BE2C (cell line): ENCODE measurements around the gene GLT8D2.
A peak's percentile ranks its signal among the peaks of the same experiment; 100 is the strongest.

Experiments used
- DNase-seq: peaks from one replicate; pipeline ENCODE4 v3.0.0-alpha.2; 2020
- H3K27me3 ChIP-seq: fragments of 250-450 bp; sonication (Bioruptor Pico); 2 replicates; pipeline ENCODE4 v1.5.1; 2020; ENCODE audit warnings: mild to moderate bottlenecking
- H3K36me3 ChIP-seq: fragments of 250-450 bp; sonication (Bioruptor Pico); 2 replicates; pipeline ENCODE4 v1.5.1; 2020; ENCODE audit warnings: mild to moderate bottlenecking
- H3K4me1 ChIP-seq: fragments of 250-450 bp; sonication (Bioruptor Pico); 2 replicates; pipeline ENCODE4 v1.5.1; 2020
- H3K4me3 ChIP-seq: 2 replicates; pipeline ENCODE4 v1.5.1; 2011; ENCODE audit warnings: low read depth, low read length
- H3K9me3 ChIP-seq: fragments of 250-450 bp; sonication (Bioruptor Pico); 2 replicates; pipeline ENCODE4 v1.5.1; 2020
- CTCF ChIP-seq: IDR thresholded peaks from 2 replicates; pipeline ENCODE4 v1.5.1; 2012; ENCODE audit warnings: mild to moderate bottlenecking, low read depth, low read length

Gene GLT8D2

GRCh38 chr12:104056419-104056972 lies 6.5 kb upstream of the GLT8D2 start:
- Histone ChIP-seq H3K4me3 (no peak overlapping the region), H3K9me3 (no peaks in the 10 kb centered on the region), H3K27me3 (no peaks in the 10 kb centered on the region), H3K36me3 (no peaks in the 10 kb centered on the region), H3K4me1 (peaks cover 11% of the 10 kb centered on the region)
- DNase-seq, result no peak
- TF ChIP-seq CTCF, result no peak

GRCh38 chr12:104055686-104056388 lies 5.8 kb upstream of the GLT8D2 start:
- H3K4me3 ChIP-seq, result 0 out of 2 replicates have a peak overlapping the region, but pooled peaks have one; percentile 12
- H3K27me3 ChIP-seq, result no peaks in the 10 kb centered on the region
- H3K4me1 ChIP-seq, result peaks cover 11% of the 10 kb centered on the region
- no peak for TF ChIP-seq CTCF
- H3K9me3 ChIP-seq, result no peaks in the 10 kb centered on the region
- no peaks in the 10 kb centered on the region for H3K36me3 ChIP-seq
- DNase-seq, result peak; percentile 91

GRCh38 chr12:104054681-104055346 lies 4.8 kb upstream of the GLT8D2 start:
- TF ChIP-seq CTCF, result no peak
- Histone ChIP-seq H3K36me3 (no peaks in the 10 kb centered on the region), H3K4me3 (no peak overlapping the region), H3K27me3 (peaks cover 2% of the 10 kb centered on the region; the same call in 1 of the 2 replicates), H3K4me1 (peaks cover 11% of the 10 kb centered on the region), H3K9me3 (no peaks in the 10 kb centered on the region)
- no peak for DNase-seq

- DNase-seq, result no peak
- Histone ChIP-seq H3K27me3 (peaks cover 3% of the 10 kb centered on the region; the same call in 1 of the 2 replicates), H3K9me3 (no peaks in the 10 kb centered on the region), H3K36me3 (no peaks in the 10 kb centered on the region), H3K4me1 (peaks cover 8% of the 10 kb centered on the region), H3K4me3 (peak overlapping the region; percentile 41)
- no peak for TF ChIP-seq CTCF
These were observed 449 bp upstream of the GLT8D2 start for GRCh38 chr12:104050436-104050835.

GRCh38 chr12:104049278-104049902 lies 597 bp downstream of the GLT8D2 start:
- Histone ChIP-seq H3K27me3 (peaks cover 3% of the 10 kb centered on the region; the same call in 1 of the 2 replicates), H3K9me3 (no peaks in the 10 kb centered on the region), H3K4me3 (peak overlapping the region; percentile 41), H3K36me3 (no peaks in the 10 kb centered on the region), H3K4me1 (no peaks in the 10 kb centered on the region)
- DNase-seq, result no peak
- no peak for TF ChIP-seq CTCF
